Mesenteric fat pad (tissue), 1 donor: ENCODE data around the gene EYS. TPM values are rescaled to one million over a fixed set of nuclear protein-coding genes. Genes with fewer than 3 reads are reported as not detected.

Experiments
- DNase-seq: peaks from one replicate; pipeline ENCODE4 v3.0.0-alpha.2; 2020; ENCODE audit warnings: low spot score
- total RNA-seq: library from RNA; stranded (reverse); fragmentation: NEBNext Ultra II Directional; extraction: Animal tissue kit (Norgen Biotek cat#: 25700); gene quantifications from one replicate; pipeline ENCODE4 v1.2.1, GENCODE V29; 2021
- donor health status: DM: yes; HTN: yes; CAD: no.

Gene EYS
- total RNA-seq, 1 donor from 2014 or later, result 0.48 TPM

GRCh38 chr6:64860203-64860602 is 846.8 kb downstream of the EYS start:
- no peak for DNase-seq

- DNase-seq, result no peak
Measured at GRCh38 chr6:64850121-64850520, 856.9 kb downstream of the EYS start.

- no peak for DNase-seq
Measured at GRCh38 chr6:64848467-64848866, 858.6 kb downstream of the EYS start.

GRCh38 chr6:64847396-64847795 is 859.6 kb downstream of the EYS start:
- no peak for DNase-seq

- DNase-seq, result no peak
Measured at GRCh38 chr6:64838726-64839125, 868.3 kb downstream of the EYS start.

GRCh38 chr6:64831680-64832079 is 875.3 kb downstream of the EYS start:
- no peak for DNase-seq

- DNase-seq, result no peak
Measured at GRCh38 chr6:64817525-64817924, 889.5 kb downstream of the EYS start.

GRCh38 chr6:64815718-64816117 is 891.3 kb downstream of the EYS start:
- no peak for DNase-seq

- DNase-seq, result no peak
Measured at GRCh38 chr6:64812138-64812537, 894.9 kb downstream of the EYS start.

GRCh38 chr6:64811119-64811518 is 895.9 kb downstream of the EYS start:
- no peak for DNase-seq

- DNase-seq, result no peak
Measured at GRCh38 chr6:64807785-64808184, 899.2 kb downstream of the EYS start.

GRCh38 chr6:64803470-64804166 is 903.4 kb downstream of the EYS start:
- peak; percentile 85 for DNase-seq

GRCh38 chr6:64792534-64792933 is 914.5 kb downstream of the EYS start:
- DNase-seq, result no peak

- no peak for DNase-seq
Measured at GRCh38 chr6:64789476-64789875, 917.5 kb downstream of the EYS start.

GRCh38 chr6:64786736-64787135 is 920.3 kb downstream of the EYS start:
- DNase-seq, result no peak

- no peak for DNase-seq
Measured at GRCh38 chr6:64782877-64783276, 924.1 kb downstream of the EYS start.

- DNase-seq, result no peak
Measured at GRCh38 chr6:64777941-64778785, 928.9 kb downstream of the EYS start.

GRCh38 chr6:64776359-64776758 is 930.7 kb downstream of the EYS start:
- no peak for DNase-seq

GRCh38 chr6:64774881-64775280 is 932.1 kb downstream of the EYS start:
- DNase-seq, result no peak

GRCh38 chr6:64750910-64751309 is 956.1 kb downstream of the EYS start:
- DNase-seq, result no peak

GRCh38 chr6:64737418-64737817 is 969.6 kb downstream of the EYS start:
- DNase-seq, result no peak

GRCh38 chr6:64736421-64736950 is 970.5 kb downstream of the EYS start:
- DNase-seq, result no peak
